ENCODE results near the gene GBF1. TPM values are rescaled to one million over a fixed set of nuclear protein-coding genes. Genes with fewer than 3 reads are reported as not detected.
A peak's percentile ranks its signal among the peaks of the same experiment; 100 is the strongest.

GBF1 gene
- total and polyA plus RNA-seq, 2 donors (not counting 1 experiment from before 2014, with no cell fraction given): 20.8 to 39.3 TPM

GRCh38 chr10:102421757-102422512, 176.6 kb downstream of the GBF1 start:
- Histone ChIP-seq H3K27ac (ENCODE audit: low read length in 2 of 2) (peak overlapping the region; percentile 16 to 39), H3K36me3 (replicated peaks in 1 of 2; ENCODE audit: control extremely low read depth in 1 of 2, control insufficient read depth in 1 of 2, extremely low read depth in 1 of 2, insufficient read depth in 2 of 2, low read length in 1 of 2) (peaks cover 0 to 14% of the 10 kb centered on the region in 2 experiments), H3K4me1 (ENCODE audit: control insufficient read depth in 2 of 2, insufficient read depth in 2 of 2, low read length in 2 of 2) (peaks cover 32 to 34% of the 10 kb centered on the region in 2 donors), H3K27me3 (replicated peaks in 1 of 4; ENCODE audit: control extremely low read depth in 1 of 4, control insufficient read depth in 3 of 4, insufficient read depth in 4 of 4, low read length in 3 of 4) (peaks cover 0 to 24% (median 17%) of the 10 kb centered on the region in 4 experiments), H4K20me1 (ENCODE audit: control insufficient read depth, insufficient read depth, low read length, poor library complexity, severe bottlenecking) (peaks cover 17% of the 10 kb centered on the region), H3K4me3 (ENCODE audit: control extremely low read depth in 1 of 5, extremely low read depth in 1 of 5, insufficient read depth in 1 of 5, low read depth in 2 of 5, low read length in 4 of 5) (peak overlapping the region; percentile 8 to 92 (median 89)), H2AFZ (ENCODE audit: insufficient read depth, low read depth, low read length, poor library complexity, severe bottlenecking) (peak overlapping the region; percentile 94), H3K9ac (ENCODE audit: low read length) (peak overlapping the region; percentile 77), H3K9me3 (ENCODE audit: control extremely low read depth in 1 of 3, control insufficient read depth in 2 of 3, insufficient read depth in 1 of 3, low read length in 2 of 3) (peaks cover 0 to 9% (median 0%) of the 10 kb centered on the region in 3 donors), H3K79me2 (ENCODE audit: control insufficient read depth, insufficient read depth, low read length) (no peaks in the 10 kb centered on the region), H3K4me2 (replicated peaks; ENCODE audit: low read depth, low read length, poor library complexity, severe bottlenecking) (peak overlapping the region; percentile 90)
- Mint-ChIP-seq H3K27ac (peak overlapping the region; percentile 99), H3K27me3 (peaks cover 13% of the 10 kb centered on the region), H3K9me3 (ENCODE audit: insufficient read depth) (no peaks in the 10 kb centered on the region), H3K4me3 (peak overlapping the region; percentile 99), H3K4me1 (peaks cover 38% of the 10 kb centered on the region)
- intact Hi-C loops (cut with micrococcal nuclease): loop anchor here (1.0 to 5.0 kb wide), 9 partner anchors 10 to 290 kb away; partner anchors contain the start of genes ACTR1A, CUEDC2, GBF1 and NOLC1
- WGBS (ENCODE audit: insufficient coverage): 4% methylated on average over 59 of the region's 62 CpGs
- DNase-seq: no peak
- ChIA-PET POLR2A (interaction anchor here (1.2 to 5.2 kb wide), 9 partner anchors 10 to 303 kb away, joined by 3 to 38 read pairs (median 6); partner anchors contain the start of genes ACTR1A, C10orf95, CUEDC2 and NFKB2), CTCF (interaction anchor here (0.6 to 6.1 kb wide), 19 partner anchors 9 to 322 kb away, joined by 3 to 108 read pairs (median 7); partner anchors contain the start of genes C10orf95, CUEDC2, NFKB2 and WBP1L)
- no peak for TF ChIP-seq EZH2 (IDR thresholded peaks at IDR 0.05; ENCODE audit: borderline replicate concordance, insufficient read depth, low read depth, low read length, poor library complexity, severe bottlenecking)
- no peak for ATAC-seq (ENCODE audit: low read depth)

- POLR2A ChIA-PET: interaction anchor here (0.6 to 5.2 kb wide), 6 partner anchors 9 to 304 kb away, joined by 3 to 38 read pairs (median 12); partner anchors contain the start of genes C10orf95, CUEDC2 and NFKB2
Observed at GRCh38 chr10:102422545-102423129, 177.3 kb downstream of the GBF1 start.

More at GRCh38 chr10:102422545-102423129, 177.3 kb downstream of the GBF1 start:
- peaks cover 38% of the 10 kb centered on the region for H3K4me1 Mint-ChIP-seq
- Histone ChIP-seq H3K4me3 (ENCODE audit: control extremely low read depth in 1 of 5, extremely low read depth in 1 of 5, insufficient read depth in 1 of 5, low read depth in 2 of 5, low read length in 4 of 5) (peak overlapping the region in 4 of 5 experiments; percentile 79 to 92 (median 90)), H3K9me3 (ENCODE audit: control extremely low read depth in 1 of 3, control insufficient read depth in 2 of 3, insufficient read depth in 1 of 3, low read length in 2 of 3) (peaks cover 0 to 9% (median 0%) of the 10 kb centered on the region in 3 donors), H3K27me3 (replicated peaks in 1 of 4; ENCODE audit: control extremely low read depth in 1 of 4, control insufficient read depth in 3 of 4, insufficient read depth in 4 of 4, low read length in 3 of 4) (peaks cover 0 to 17% (median 11%) of the 10 kb centered on the region in 4 experiments), H3K4me1 (ENCODE audit: control insufficient read depth in 2 of 2, insufficient read depth in 2 of 2, low read length in 2 of 2) (peaks cover 32 to 34% of the 10 kb centered on the region in 2 donors), H2AFZ (ENCODE audit: insufficient read depth, low read depth, low read length, poor library complexity, severe bottlenecking) (peak overlapping the region; percentile 94), H3K79me2 (ENCODE audit: control insufficient read depth, insufficient read depth, low read length) (no peaks in the 10 kb centered on the region), H4K20me1 (ENCODE audit: control insufficient read depth, insufficient read depth, low read length, poor library complexity, severe bottlenecking) (peaks cover 17% of the 10 kb centered on the region), H3K9ac (ENCODE audit: low read length) (peak overlapping the region; percentile 77), H3K27ac (ENCODE audit: low read length in 2 of 2) (peak overlapping the region; percentile 16 to 39), H3K4me2 (replicated peaks; ENCODE audit: low read depth, low read length, poor library complexity, severe bottlenecking) (peak overlapping the region; percentile 90), H3K36me3 (replicated peaks in 1 of 2; ENCODE audit: control extremely low read depth in 1 of 2, control insufficient read depth in 1 of 2, extremely low read depth in 1 of 2, insufficient read depth in 2 of 2, low read length in 1 of 2) (peaks cover 0 to 14% of the 10 kb centered on the region in 2 experiments)
- intact Hi-C loops (cut with micrococcal nuclease): loop anchor here (5.0 kb wide), 1 partner anchor 290 kb away; the partner anchor contains the start of gene PPRC1
- DNase-seq (peak; percentile 74), ATAC-seq (ENCODE audit: low read depth) (peak; percentile 19)
- H3K27ac Mint-ChIP-seq: peak overlapping the region; percentile 77
- H3K4me3 Mint-ChIP-seq: peak overlapping the region; percentile 99
- H3K9me3 Mint-ChIP-seq (ENCODE audit: insufficient read depth): no peaks in the 10 kb centered on the region
- CTCF ChIA-PET: interaction anchor here (0.7 to 6.1 kb wide), 16 partner anchors 9 to 253 kb away, joined by 3 to 108 read pairs (median 8); partner anchors contain the start of genes C10orf95, CUEDC2 and NFKB2
- TF ChIP-seq CTCF (IDR thresholded peaks at IDR 0.05): peak; percentile 67
- no peak for TF ChIP-seq EZH2 (IDR thresholded peaks at IDR 0.05; ENCODE audit: borderline replicate concordance, insufficient read depth, low read depth, low read length, poor library complexity, severe bottlenecking)
- 15% methylated on average over 28 of the region's 28 CpGs for WGBS (ENCODE audit: insufficient coverage)
- H3K27me3 Mint-ChIP-seq: peaks cover 7% of the 10 kb centered on the region
